SK-N-SH treated with all-trans-retinoic acid at 6 μM for 48 hours (cell line): ENCODE data around the gene ZBTB7B.

ENCODE experiments used
- ATAC-seq: fragments of 200-7000 bp; cut with Tn5 transposase; 3 replicates; pipeline ENCODE4 v1.9.1; 2020; ENCODE audit warnings: mild to moderate bottlenecking, moderate library complexity
- ARNTL ChIP-seq: fragments of 450-650 bp; formaldehyde crosslinking; IDR thresholded peaks from 2 replicates; pipeline ENCODE4 v1.5.0; 2020; ENCODE audit warnings: low read depth, mild to moderate bottlenecking, moderate library complexity, borderline replicate concordance
- BACH2 ChIP-seq: fragments of 250-450 bp; sonication (Bioruptor Pico); IDR thresholded peaks from 2 replicates; pipeline ENCODE4 v1.9.0; 2021; ENCODE audit warnings: mild to moderate bottlenecking, borderline replicate concordance
- CSDC2 ChIP-seq: fragments of 250-450 bp; sonication (Bioruptor Pico); IDR thresholded peaks from 2 replicates; pipeline ENCODE4 v1.5.0; 2020; ENCODE audit warnings: mild to moderate bottlenecking, moderate library complexity
- ESRRG ChIP-seq: fragments of 250-450 bp; sonication (Bioruptor Pico); IDR thresholded peaks from 2 replicates; pipeline ENCODE4 v1.6.1; 2021; ENCODE audit warnings: mild to moderate bottlenecking
- GLIS3 ChIP-seq: fragments of 250-450 bp; sonication (Bioruptor Pico); IDR thresholded peaks from 2 replicates; pipeline ENCODE4 v1.5.0; 2020; ENCODE audit warnings: mild to moderate bottlenecking, moderate library complexity
- ISL1 ChIP-seq: fragments of 250-450 bp; sonication (Bioruptor Pico); IDR thresholded peaks from 2 replicates; pipeline ENCODE4 v2.1.2; 2022; ENCODE audit warnings: mild to moderate bottlenecking, moderate library complexity
- PATZ1 ChIP-seq: fragments of 250-450 bp; sonication (Bioruptor Pico); IDR thresholded peaks from 2 replicates; pipeline ENCODE4 v1.8.0; 2020; ENCODE audit warnings: mild to moderate bottlenecking, moderate library complexity, borderline replicate concordance
- POU6F1 ChIP-seq: fragments of 250-450 bp; sonication (Bioruptor Pico); IDR thresholded peaks from 2 replicates; pipeline ENCODE4 v1.8.0; 2021; ENCODE audit warnings: low read depth, mild to moderate bottlenecking, moderate library complexity, borderline replicate concordance
- PPARA ChIP-seq: fragments of 250-450 bp; sonication (Bioruptor Pico); IDR thresholded peaks from 2 replicates; pipeline ENCODE4 v1.5.0; 2020; ENCODE audit warnings: mild to moderate bottlenecking, borderline replicate concordance
- RARB ChIP-seq: fragments of 250-450 bp; sonication (Bioruptor Pico); IDR thresholded peaks from 2 replicates; pipeline ENCODE4 v1.8.0; 2021; ENCODE audit warnings: mild to moderate bottlenecking, moderate library complexity
- SNAI2 ChIP-seq: fragments of 250-450 bp; sonication (Bioruptor Pico); IDR thresholded peaks from 2 replicates; pipeline ENCODE4 v1.5.0; 2020; ENCODE audit warnings: mild to moderate bottlenecking, moderate library complexity
- TCF4 ChIP-seq: fragments of 250-450 bp; sonication (Bioruptor Pico); IDR thresholded peaks from 2 replicates; pipeline ENCODE4 v1.8.0; 2021; ENCODE audit warnings: mild to moderate bottlenecking, moderate library complexity, borderline replicate concordance
- ZC3H10 ChIP-seq: fragments of 250-450 bp; sonication (Bioruptor Pico); IDR thresholded peaks from 2 replicates; pipeline ENCODE4 v1.5.1; 2021; ENCODE audit warnings: mild to moderate bottlenecking, moderate library complexity
- ZFP30 ChIP-seq: fragments of 450-650 bp; formaldehyde crosslinking; IDR thresholded peaks from 2 replicates; pipeline ENCODE4 v1.5.0; 2022; ENCODE audit warnings: mild to moderate bottlenecking, moderate library complexity
- TF ChIP-seq, protein P1 (sequence below): fragments of 250-450 bp; sonication (Bioruptor Pico); IDR thresholded peaks from 2 replicates; pipeline ENCODE4 v1.5.1; 2020; ENCODE audit warnings: low read depth, mild to moderate bottlenecking, moderate library complexity
- TF ChIP-seq, protein P2 (sequence below): fragments of 250-450 bp; sonication (Bioruptor Pico); IDR thresholded peaks from 2 replicates; pipeline ENCODE4 v1.5.0; 2020; ENCODE audit warnings: mild to moderate bottlenecking, moderate library complexity
- TF ChIP-seq, protein P3 (sequence below): fragments of 250-450 bp; sonication (Bioruptor Pico); IDR thresholded peaks from 2 replicates; pipeline ENCODE4 v1.5.1; 2021; ENCODE audit warnings: mild to moderate bottlenecking, moderate library complexity

Gene ZBTB7B

DNA sequence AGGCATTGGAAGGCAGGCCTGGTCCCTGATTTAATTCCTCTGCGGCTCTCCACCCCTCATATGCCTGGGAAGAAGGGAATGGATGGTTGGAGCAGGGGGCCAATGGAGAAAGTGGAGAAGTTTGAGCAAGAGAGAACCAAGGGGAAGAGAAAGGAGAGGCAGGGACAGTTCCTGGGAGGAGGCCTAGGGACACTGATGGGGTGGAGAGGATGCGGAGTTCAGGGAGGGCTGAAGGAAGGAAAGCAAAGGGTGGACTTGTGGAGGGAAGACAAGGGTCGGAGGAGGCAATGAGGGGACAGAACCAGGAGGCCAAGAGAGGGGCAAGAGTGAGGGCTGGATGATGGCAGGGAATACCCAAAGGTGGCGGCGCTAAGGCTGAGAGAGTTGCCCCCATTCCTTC lies 7.1 kb downstream of the ZBTB7B start (continued):
- TF ChIP-seq PATZ1 (CRISPR knock-in tag) = no peak
- TF ChIP-seq, protein P1, sequence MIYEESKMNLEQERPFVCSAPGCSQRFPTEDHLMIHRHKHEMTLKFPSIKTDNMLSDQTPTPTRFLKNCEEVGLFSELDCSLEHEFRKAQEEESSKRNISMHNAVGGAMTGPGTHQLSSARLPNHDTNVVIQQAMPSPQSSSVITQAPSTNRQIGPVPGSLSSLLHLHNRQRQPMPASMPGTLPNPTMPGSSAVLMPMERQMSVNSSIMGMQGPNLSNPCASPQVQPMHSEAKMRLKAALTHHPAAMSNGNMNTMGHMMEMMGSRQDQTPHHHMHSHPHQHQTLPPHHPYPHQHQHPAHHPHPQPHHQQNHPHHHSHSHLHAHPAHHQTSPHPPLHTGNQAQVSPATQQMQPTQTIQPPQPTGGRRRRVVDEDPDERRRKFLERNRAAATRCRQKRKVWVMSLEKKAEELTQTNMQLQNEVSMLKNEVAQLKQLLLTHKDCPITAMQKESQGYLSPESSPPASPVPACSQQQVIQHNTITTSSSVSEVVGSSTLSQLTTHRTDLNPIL (CRISPR knock-in tag) = no peak
- no peak for TF ChIP-seq GLIS3

- no peak for ATAC-seq
- TF ChIP-seq POU6F1 (no peak), ZFP30 (CRISPR knock-in tag) (no peak), ESRRG (CRISPR knock-in tag) (no peak), SNAI2 (CRISPR knock-in tag) (no peak), ISL1 (CRISPR knock-in tag) (no peak), PPARA (CRISPR knock-in tag) (no peak), ZC3H10 (CRISPR knock-in tag) (no peak), TCF4 (CRISPR knock-in tag) (no peak), RARB (no peak), ARNTL (CRISPR knock-in tag) (no peak), BACH2 (CRISPR knock-in tag) (no peak), PATZ1 (CRISPR knock-in tag) (no peak), CSDC2 (CRISPR knock-in tag) (no peak)
- TF ChIP-seq, protein P2, sequence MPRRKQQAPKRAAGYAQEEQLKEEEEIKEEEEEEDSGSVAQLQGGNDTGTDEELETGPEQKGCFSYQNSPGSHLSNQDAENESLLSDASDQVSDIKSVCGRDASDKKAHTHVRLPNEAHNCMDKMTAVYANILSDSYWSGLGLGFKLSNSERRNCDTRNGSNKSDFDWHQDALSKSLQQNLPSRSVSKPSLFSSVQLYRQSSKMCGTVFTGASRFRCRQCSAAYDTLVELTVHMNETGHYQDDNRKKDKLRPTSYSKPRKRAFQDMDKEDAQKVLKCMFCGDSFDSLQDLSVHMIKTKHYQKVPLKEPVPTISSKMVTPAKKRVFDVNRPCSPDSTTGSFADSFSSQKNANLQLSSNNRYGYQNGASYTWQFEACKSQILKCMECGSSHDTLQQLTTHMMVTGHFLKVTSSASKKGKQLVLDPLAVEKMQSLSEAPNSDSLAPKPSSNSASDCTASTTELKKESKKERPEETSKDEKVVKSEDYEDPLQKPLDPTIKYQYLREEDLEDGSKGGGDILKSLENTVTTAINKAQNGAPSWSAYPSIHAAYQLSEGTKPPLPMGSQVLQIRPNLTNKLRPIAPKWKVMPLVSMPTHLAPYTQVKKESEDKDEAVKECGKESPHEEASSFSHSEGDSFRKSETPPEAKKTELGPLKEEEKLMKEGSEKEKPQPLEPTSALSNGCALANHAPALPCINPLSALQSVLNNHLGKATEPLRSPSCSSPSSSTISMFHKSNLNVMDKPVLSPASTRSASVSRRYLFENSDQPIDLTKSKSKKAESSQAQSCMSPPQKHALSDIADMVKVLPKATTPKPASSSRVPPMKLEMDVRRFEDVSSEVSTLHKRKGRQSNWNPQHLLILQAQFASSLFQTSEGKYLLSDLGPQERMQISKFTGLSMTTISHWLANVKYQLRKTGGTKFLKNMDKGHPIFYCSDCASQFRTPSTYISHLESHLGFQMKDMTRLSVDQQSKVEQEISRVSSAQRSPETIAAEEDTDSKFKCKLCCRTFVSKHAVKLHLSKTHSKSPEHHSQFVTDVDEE (CRISPR knock-in tag) = no peak
- TF ChIP-seq, protein P1 (CRISPR knock-in tag) = no peak
- TF ChIP-seq, protein P3, sequence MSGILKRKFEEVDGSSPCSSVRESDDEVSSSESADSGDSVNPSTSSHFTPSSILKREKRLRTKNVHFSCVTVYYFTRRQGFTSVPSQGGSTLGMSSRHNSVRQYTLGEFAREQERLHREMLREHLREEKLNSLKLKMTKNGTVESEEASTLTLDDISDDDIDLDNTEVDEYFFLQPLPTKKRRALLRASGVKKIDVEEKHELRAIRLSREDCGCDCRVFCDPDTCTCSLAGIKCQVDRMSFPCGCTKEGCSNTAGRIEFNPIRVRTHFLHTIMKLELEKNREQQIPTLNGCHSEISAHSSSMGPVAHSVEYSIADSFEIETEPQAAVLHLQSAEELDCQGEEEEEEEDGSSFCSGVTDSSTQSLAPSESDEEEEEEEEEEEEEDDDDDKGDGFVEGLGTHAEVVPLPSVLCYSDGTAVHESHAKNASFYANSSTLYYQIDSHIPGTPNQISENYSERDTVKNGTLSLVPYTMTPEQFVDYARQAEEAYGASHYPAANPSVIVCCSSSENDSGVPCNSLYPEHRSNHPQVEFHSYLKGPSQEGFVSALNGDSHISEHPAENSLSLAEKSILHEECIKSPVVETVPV (CRISPR knock-in tag) = no peak
These were observed 7.8 kb downstream of the ZBTB7B start for GRCh38 chr1:155010211-155010918.
